ENCODE measurements around the gene BDH1.

DNA sequence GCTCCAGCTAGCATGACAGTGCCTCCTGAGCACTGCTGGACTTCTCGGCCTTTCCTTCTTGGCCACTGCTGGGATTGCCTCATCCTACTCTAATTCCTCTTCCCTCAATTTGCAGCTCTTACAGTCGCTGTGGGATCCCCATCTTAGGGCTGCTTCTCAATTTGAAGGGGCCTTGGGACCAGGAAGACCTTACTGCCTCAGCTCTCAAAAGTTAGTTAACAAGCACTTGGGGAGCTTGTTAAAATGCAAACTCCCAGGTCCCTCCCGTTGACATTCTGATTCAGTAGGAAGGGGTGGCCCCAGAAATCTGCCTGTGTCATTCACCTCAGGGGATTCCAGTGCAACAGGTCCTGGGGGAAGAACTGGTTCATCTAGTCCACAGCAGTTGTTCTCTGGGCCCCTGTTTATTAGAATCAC is 14.8 kb downstream of the BDH1 start:
- TF ChIP-seq, protein P1, sequence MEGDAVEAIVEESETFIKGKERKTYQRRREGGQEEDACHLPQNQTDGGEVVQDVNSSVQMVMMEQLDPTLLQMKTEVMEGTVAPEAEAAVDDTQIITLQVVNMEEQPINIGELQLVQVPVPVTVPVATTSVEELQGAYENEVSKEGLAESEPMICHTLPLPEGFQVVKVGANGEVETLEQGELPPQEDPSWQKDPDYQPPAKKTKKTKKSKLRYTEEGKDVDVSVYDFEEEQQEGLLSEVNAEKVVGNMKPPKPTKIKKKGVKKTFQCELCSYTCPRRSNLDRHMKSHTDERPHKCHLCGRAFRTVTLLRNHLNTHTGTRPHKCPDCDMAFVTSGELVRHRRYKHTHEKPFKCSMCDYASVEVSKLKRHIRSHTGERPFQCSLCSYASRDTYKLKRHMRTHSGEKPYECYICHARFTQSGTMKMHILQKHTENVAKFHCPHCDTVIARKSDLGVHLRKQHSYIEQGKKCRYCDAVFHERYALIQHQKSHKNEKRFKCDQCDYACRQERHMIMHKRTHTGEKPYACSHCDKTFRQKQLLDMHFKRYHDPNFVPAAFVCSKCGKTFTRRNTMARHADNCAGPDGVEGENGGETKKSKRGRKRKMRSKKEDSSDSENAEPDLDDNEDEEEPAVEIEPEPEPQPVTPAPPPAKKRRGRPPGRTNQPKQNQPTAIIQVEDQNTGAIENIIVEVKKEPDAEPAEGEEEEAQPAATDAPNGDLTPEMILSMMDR (IDR thresholded peaks at IDR 0.05), result no peak
- TF ChIP-seq POLR2AphosphoS5 (IDR thresholded peaks at IDR 0.05), result peak in 1 of 3 donors; percentile 46

Measured in breast epithelium (tissue), 3 donors.